ENCODE results near the gene DLGAP1. TPM values are rescaled to one million over a fixed set of nuclear protein-coding genes. Genes with fewer than 3 reads are reported as not detected.

The DLGAP1 gene
- total RNA-seq, 1 donor from 2014 or later = 2.0 TPM

DNA sequence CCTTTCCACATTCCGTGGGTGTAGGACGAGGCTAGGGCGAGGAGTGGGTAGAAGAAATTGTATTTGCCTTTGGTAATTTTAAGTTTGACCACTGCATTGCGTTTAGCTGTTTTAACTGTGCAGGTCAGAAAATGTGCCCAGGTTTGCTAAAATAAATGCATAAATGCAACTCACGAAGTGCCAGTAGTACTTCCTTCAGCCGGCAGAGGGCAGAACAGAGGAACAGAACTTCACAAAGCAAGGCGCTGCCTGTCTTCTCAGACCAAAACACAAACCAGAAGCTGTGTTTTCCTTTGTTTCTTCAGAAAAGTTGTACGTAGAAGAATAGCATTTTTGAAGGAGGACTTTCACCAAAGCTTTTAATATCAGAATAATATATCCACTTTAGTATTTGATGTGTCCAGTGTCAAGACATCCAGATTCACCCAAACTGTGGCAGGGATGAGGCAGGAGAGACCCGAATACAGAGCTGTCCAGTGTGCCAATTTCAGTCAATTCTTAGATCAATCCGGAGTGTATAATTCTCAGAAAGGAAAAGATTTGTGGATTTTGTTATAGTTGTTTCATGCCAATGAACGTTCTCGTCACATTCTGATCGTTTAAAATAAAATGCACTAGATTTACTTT lies 348.6 kb downstream of the DLGAP1 start:
- Histone ChIP-seq H3K9me3 (no peaks in the 10 kb centered on the region), H3K36me3 (no peaks in the 10 kb centered on the region), H3K27ac (no peak overlapping the region), H3K27me3 (no peaks in the 10 kb centered on the region), H3K4me3 (peak overlapping the region; percentile 19 to 55), H3K4me1 (no peaks in the 10 kb centered on the region)
- peak in 1 of 2 donors; percentile 80 for DNase-seq (ENCODE audit: low spot score in 2 of 2)
- intact Hi-C loops (cut with DNase I) = loop anchor here (1.0 kb wide), 1 partner anchor 951 kb away; no protein-coding TSS in a partner anchor
- peak; percentile 45 to 81 (median 76) for TF ChIP-seq CTCF (IDR thresholded peaks at IDR 0.05)

DNA sequence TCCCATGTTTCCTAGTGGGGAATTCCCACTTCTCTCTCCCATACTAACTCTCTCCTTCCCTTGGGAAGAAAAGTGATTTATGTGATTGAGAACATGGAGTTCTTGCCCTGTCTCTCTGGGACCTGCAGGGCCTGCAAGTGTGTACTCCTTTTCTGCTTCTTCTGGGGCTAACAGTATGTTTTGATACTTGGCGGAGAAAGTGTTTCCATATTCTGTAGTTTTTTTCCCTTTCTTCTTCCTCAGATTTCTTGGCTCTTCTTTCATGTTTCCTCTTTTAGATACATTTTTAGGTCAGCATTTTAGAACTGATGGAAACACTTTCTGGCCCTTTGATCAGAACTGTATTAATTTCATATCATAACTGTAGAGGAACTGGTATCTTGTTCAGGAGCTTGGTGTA lies 352.2 kb downstream of the DLGAP1 start:
- Histone ChIP-seq H3K4me3 (no peak overlapping the region), H3K27ac (no peak overlapping the region), H3K4me1 (no peaks in the 10 kb centered on the region), H3K36me3 (no peaks in the 10 kb centered on the region), H3K9me3 (peaks cover 0 to 7% of the 10 kb centered on the region in 2 donors), H3K27me3 (no peaks in the 10 kb centered on the region)
- DNase-seq (ENCODE audit: low spot score in 2 of 2) = no peak
- intact Hi-C loops (cut with DNase I) = no loop called here
- TF ChIP-seq CTCF (IDR thresholded peaks at IDR 0.05) = no peak

GRCh38 chr18:4101009-4101408 lies 354.1 kb downstream of the DLGAP1 start:
- intact Hi-C loops (cut with DNase I) = no loop called here
- no peaks in the 10 kb centered on the region for H3K27me3 ChIP-seq

DNA sequence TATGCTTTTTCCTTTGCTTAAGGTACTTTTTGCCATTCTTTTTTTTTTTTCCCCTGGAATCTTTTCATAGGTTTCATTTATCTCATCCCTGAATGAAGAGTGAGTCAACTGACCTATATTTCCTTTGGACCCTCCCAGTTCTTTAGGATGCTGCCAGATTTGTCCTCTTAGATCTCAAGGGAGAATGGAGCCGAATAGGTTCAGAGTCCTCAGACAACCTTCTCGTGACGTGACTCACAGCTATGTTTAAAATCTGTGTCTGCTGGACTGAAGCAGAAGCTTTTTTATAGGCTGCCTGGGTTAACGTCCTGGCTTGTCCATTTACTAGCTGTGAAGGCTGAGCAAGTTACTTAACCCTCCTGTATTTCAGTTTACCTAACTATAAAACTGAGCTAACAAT lies 358.6 kb downstream of the DLGAP1 start:
- H3K4me1 ChIP-seq = no peaks in the 10 kb centered on the region
- no peaks in the 10 kb centered on the region for H3K27me3 ChIP-seq
- DNase-seq (ENCODE audit: low spot score in 2 of 2) = no peak
- intact Hi-C loops (cut with DNase I) = no loop called here
- H3K9me3 ChIP-seq = peaks cover 0 to 7% of the 10 kb centered on the region in 2 donors
- H3K36me3 ChIP-seq = no peaks in the 10 kb centered on the region
- no peak overlapping the region for H3K27ac ChIP-seq
- no peak for TF ChIP-seq CTCF (IDR thresholded peaks at IDR 0.05)
- no peak overlapping the region for H3K4me3 ChIP-seq

More at GRCh38 chr18:4101009-4101408, 354.1 kb downstream of the DLGAP1 start:
- TF ChIP-seq CTCF (IDR thresholded peaks at IDR 0.05) = no peak
- Histone ChIP-seq H3K36me3 (no peaks in the 10 kb centered on the region), H3K9me3 (peaks cover 0 to 7% of the 10 kb centered on the region in 2 donors), H3K27ac (no peak overlapping the region), H3K4me3 (no peak overlapping the region), H3K4me1 (no peaks in the 10 kb centered on the region)
- DNase-seq (ENCODE audit: low spot score in 2 of 2) = no peak

GRCh38 chr18:4093676-4094075 lies 361.4 kb downstream of the DLGAP1 start:
- no peaks in the 10 kb centered on the region for H3K9me3 ChIP-seq
- H3K27me3 ChIP-seq = no peaks in the 10 kb centered on the region
- H3K4me3 ChIP-seq = no peak overlapping the region
- no peak overlapping the region for H3K27ac ChIP-seq
- H3K36me3 ChIP-seq = no peaks in the 10 kb centered on the region
- H3K4me1 ChIP-seq = no peaks in the 10 kb centered on the region
- no peak for DNase-seq (ENCODE audit: low spot score in 2 of 2)
- intact Hi-C loops (cut with DNase I) = no loop called here
- no peak for TF ChIP-seq CTCF (IDR thresholded peaks at IDR 0.05)

All from ascending aorta (tissue), 2 donors.